Upper lobe of left lung (tissue), 6 donors: ENCODE results near the gene CD247. TPM values are rescaled to one million over a fixed set of nuclear protein-coding genes. Genes with fewer than 3 reads are reported as not detected.

Source experiments
- ATAC-seq, 2 donors: fragments of 200-7000 bp; cut with Tn5 transposase; one replicate each; pipeline ENCODE4 v1.9.1; 2022; ENCODE audit warnings: mild to moderate bottlenecking in 2 of 2, moderate library complexity in 2 of 2; ENCODE audit not compliant: low FRiP score in 2 of 2
- DNase-seq, 2 donors: peaks; one replicate each; pipeline ENCODE4 v3.0.0-alpha.2; 2019 to 2020
- H3K27ac ChIP-seq, 4 donors: fragments of 200-600 bp; sonication (generic); one replicate each; pipeline ENCODE4 v1.5.1; 2016 to 2019
- H3K27me3 ChIP-seq, 4 donors: fragments of 200-600 bp; sonication (generic); one replicate each; pipeline ENCODE4 v1.5.1; 2017 to 2019
- H3K36me3 ChIP-seq, 4 donors: fragments of 200-600 bp; sonication (generic); one replicate each; pipeline ENCODE4 v1.5.1; 2016 to 2019
- H3K4me1 ChIP-seq, 4 donors: fragments of 200-600 bp; sonication (generic); one replicate each; pipeline ENCODE4 v1.5.1; 2018 to 2019
- H3K4me3 ChIP-seq, 4 donors: fragments of 200-600 bp; sonication (generic); one replicate each; pipeline ENCODE4 v1.5.1; 2017 to 2019; ENCODE audit warnings: mild to moderate bottlenecking in 2 of 4, moderate library complexity in 1 of 4
- H3K9me3 ChIP-seq, 4 donors: fragments of 200-600 bp; sonication (generic); one replicate each; pipeline ENCODE4 v1.5.1; 2018 to 2019
- CTCF ChIP-seq, 6 experiments: fragments of 450-650 bp in 4 of 6; fragments of 200-600 bp in 2 of 6; sonication (generic) in 2 of 6; IDR thresholded peaks; one replicate each; pipeline ENCODE4 v1.5.1; 2016 to 2019; ENCODE audit warnings: antibody characterized with exemption in 6 of 6
- EP300 ChIP-seq, 4 donors: sonication (generic); formaldehyde crosslinking; IDR thresholded peaks; one replicate each; pipeline ENCODE4 v1.5.1; 2017; ENCODE audit warnings: antibody characterized with exemption in 4 of 4, control low read depth in 2 of 4
- POLR2A ChIP-seq, 4 donors: fragments of 450-650 bp; IDR thresholded peaks; one replicate each; pipeline ENCODE4 v1.5.1; 2016 to 2017; ENCODE audit warnings: antibody characterized with exemption in 4 of 4, mild to moderate bottlenecking in 2 of 4
- POLR2AphosphoS5 ChIP-seq, 2 donors: sonication (generic); formaldehyde crosslinking; IDR thresholded peaks; one replicate each; pipeline ENCODE4 v1.5.1; 2017; ENCODE audit warnings: antibody characterized with exemption in 2 of 2
- WGBS, 2 donors: methylation state at CpG; one replicate each; pipeline ENCODE4 v1.1.5; 2017 to 2018; 5-methylcytosine and 5-hydroxymethylcytosine counted together
- total RNA-seq, 6 donors: library from RNA; depleted of rRNA in 4 of 6; stranded (reverse); fragments of >200 nt in 4 of 6; gene quantifications; one replicate each; pipeline versions ENCODE4 v1.1.0 to v1.2.1, GENCODE V29; 2016 to 2021
- donor health status: DM: no; HTN: no; CAD: no; lungs with moderate emphysema.
- donor health status: DM: no; HTN: yes; CAD: no; lungs with severe emphysema.

Gene CD247
- total RNA-seq, 6 donors from 2014 or later, result 5.0 to 14.7 (median 8.7) TPM

GRCh38 chr1:167488786-167489185, 29.5 kb downstream of the CD247 start:
- Histone ChIP-seq H3K36me3 (no peaks in the 10 kb centered on the region), H3K4me1 (peaks cover 0 to 8% (median 3%) of the 10 kb centered on the region in 4 donors), H3K4me3 (no peak overlapping the region), H3K27ac (no peak overlapping the region), H3K9me3 (no peaks in the 10 kb centered on the region), H3K27me3 (no peaks in the 10 kb centered on the region)
- WGBS, 2 donors, result 43 to 46% methylated on average over 14 of the region's 14 CpGs
- TF ChIP-seq POLR2A (IDR thresholded peaks at IDR 0.05) (no peak), POLR2AphosphoS5 (IDR thresholded peaks at IDR 0.05) (no peak), EP300 (IDR thresholded peaks at IDR 0.05) (no peak), CTCF (IDR thresholded peaks at IDR 0.05) (no peak)
- DNase-seq (peak in 1 of 2 donors; percentile 40), ATAC-seq (no peak)

- no peaks in the 10 kb centered on the region for H3K27me3 ChIP-seq
- no peak for TF ChIP-seq EP300 (IDR thresholded peaks at IDR 0.05)
- no peak for TF ChIP-seq CTCF (IDR thresholded peaks at IDR 0.05)
- no peak for TF ChIP-seq POLR2AphosphoS5 (IDR thresholded peaks at IDR 0.05)
- TF ChIP-seq POLR2A (IDR thresholded peaks at IDR 0.05), result no peak
- no peaks in the 10 kb centered on the region for H3K9me3 ChIP-seq
- DNase-seq, result no peak
- H3K4me3 ChIP-seq, result no peak overlapping the region
- no peak overlapping the region for H3K27ac ChIP-seq
- peaks cover 0 to 8% (median 3%) of the 10 kb centered on the region in 4 donors for H3K4me1 ChIP-seq
- WGBS, 2 donors, result 90 to 93% methylated on average over 3 of the region's 3 CpGs
- ATAC-seq, result no peak
- no peaks in the 10 kb centered on the region for H3K36me3 ChIP-seq
Measured at GRCh38 chr1:167487614-167488013, 30.7 kb downstream of the CD247 start.

- peaks cover 0 to 6% (median 0%) of the 10 kb centered on the region in 4 donors for H3K4me1 ChIP-seq
- no peaks in the 10 kb centered on the region for H3K27me3 ChIP-seq
- TF ChIP-seq CTCF (IDR thresholded peaks at IDR 0.05) (no peak), POLR2AphosphoS5 (IDR thresholded peaks at IDR 0.05) (no peak), POLR2A (IDR thresholded peaks at IDR 0.05) (no peak), EP300 (IDR thresholded peaks at IDR 0.05) (no peak)
- 75% methylated on average over 13 to 15 of the region's 15 CpGs for WGBS, 2 donors
- DNase-seq (peak in 1 of 2 donors; percentile 78), ATAC-seq (peak in 1 of 2 donors; percentile 64)
- peak overlapping the region in 3 of 4 donors; percentile 13 to 27 (median 14) for H3K27ac ChIP-seq
- H3K9me3 ChIP-seq, result no peaks in the 10 kb centered on the region
- no peak overlapping the region for H3K4me3 ChIP-seq
- no peaks in the 10 kb centered on the region for H3K36me3 ChIP-seq
Measured at GRCh38 chr1:167486090-167486824, 32.1 kb downstream of the CD247 start.

- no peak for ATAC-seq
- Histone ChIP-seq H3K4me3 (no peak overlapping the region), H3K27me3 (no peaks in the 10 kb centered on the region), H3K27ac (no peak overlapping the region), H3K9me3 (no peaks in the 10 kb centered on the region), H3K36me3 (no peaks in the 10 kb centered on the region), H3K4me1 (peaks cover 0 to 6% (median 0%) of the 10 kb centered on the region in 4 donors)
- TF ChIP-seq EP300 (IDR thresholded peaks at IDR 0.05) (no peak), CTCF (IDR thresholded peaks at IDR 0.05) (no peak), POLR2AphosphoS5 (IDR thresholded peaks at IDR 0.05) (no peak), POLR2A (IDR thresholded peaks at IDR 0.05) (no peak)
- DNase-seq, result no peak
- 84 to 92% methylated on average over 12 of the region's 12 CpGs for WGBS, 2 donors
Measured at GRCh38 chr1:167484726-167485502, 33.4 kb downstream of the CD247 start.
